ENCODE results near the gene SERPINB10.

DNA sequence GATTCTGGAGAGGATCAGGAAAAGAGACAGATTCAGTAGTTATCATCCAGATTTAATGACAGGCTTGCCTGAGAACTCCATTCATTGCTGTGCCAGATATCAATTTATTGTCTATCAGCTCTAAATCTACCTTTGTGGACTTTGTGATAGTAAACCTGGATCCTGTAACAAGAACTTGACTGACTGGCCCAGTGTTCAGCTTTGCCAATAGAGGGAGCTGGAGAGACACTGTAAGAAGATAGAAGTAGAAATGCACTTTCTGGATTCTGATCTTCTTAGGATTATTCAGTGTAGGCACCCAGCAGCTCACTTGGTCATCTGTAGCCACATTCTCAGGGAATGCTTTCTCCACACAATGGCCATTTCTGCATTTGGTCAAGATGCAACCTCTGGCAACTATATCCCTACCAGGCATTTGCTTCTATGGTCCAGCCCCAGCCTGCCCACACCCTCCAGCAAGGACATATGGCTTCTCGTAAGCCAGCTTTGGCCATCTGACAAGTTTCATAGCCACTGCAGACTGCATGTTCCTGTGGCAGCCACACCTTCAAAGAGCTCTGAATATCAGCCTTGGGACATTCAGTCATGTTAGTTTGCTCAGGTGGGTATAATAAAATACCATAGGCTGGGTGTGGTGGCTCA lies 56.0 kb downstream of the SERPINB10 start:
- TF ChIP-seq, protein P1, sequence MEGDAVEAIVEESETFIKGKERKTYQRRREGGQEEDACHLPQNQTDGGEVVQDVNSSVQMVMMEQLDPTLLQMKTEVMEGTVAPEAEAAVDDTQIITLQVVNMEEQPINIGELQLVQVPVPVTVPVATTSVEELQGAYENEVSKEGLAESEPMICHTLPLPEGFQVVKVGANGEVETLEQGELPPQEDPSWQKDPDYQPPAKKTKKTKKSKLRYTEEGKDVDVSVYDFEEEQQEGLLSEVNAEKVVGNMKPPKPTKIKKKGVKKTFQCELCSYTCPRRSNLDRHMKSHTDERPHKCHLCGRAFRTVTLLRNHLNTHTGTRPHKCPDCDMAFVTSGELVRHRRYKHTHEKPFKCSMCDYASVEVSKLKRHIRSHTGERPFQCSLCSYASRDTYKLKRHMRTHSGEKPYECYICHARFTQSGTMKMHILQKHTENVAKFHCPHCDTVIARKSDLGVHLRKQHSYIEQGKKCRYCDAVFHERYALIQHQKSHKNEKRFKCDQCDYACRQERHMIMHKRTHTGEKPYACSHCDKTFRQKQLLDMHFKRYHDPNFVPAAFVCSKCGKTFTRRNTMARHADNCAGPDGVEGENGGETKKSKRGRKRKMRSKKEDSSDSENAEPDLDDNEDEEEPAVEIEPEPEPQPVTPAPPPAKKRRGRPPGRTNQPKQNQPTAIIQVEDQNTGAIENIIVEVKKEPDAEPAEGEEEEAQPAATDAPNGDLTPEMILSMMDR (IDR thresholded peaks at IDR 0.05) = peak; percentile 60
- no peak for TF ChIP-seq POLR2A (IDR thresholded peaks at IDR 0.05; ENCODE audit: low read length)
- TF ChIP-seq KDM5A (IDR thresholded peaks at IDR 0.05) = no peak
- TF ChIP-seq, protein P2, sequence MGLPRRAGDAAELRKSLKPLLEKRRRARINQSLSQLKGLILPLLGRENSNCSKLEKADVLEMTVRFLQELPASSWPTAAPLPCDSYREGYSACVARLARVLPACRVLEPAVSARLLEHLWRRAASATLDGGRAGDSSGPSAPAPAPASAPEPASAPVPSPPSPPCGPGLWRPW (IDR thresholded peaks at IDR 0.05) = no peak
- TF ChIP-seq NR3C1 (IDR thresholded peaks at IDR 0.05) = no peak
- peak; percentile 49; a peak in 3 of 5 replicates for TF ChIP-seq RAD21 (conservative IDR thresholded peaks at IDR 0.05 in 1 of 2, IDR thresholded peaks at IDR 0.05 in 1 of 2)
- TF ChIP-seq ESRRA (IDR thresholded peaks at IDR 0.05; ENCODE audit: borderline replicate concordance, low read length) = no peak
- no peak for TF ChIP-seq EP300 (IDR thresholded peaks at IDR 0.05)
- no peak for TF ChIP-seq RFX5 (IDR thresholded peaks at IDR 0.05)
